HEK293T (cell line): ENCODE data around the gene PLXNB1.

Source experiments
- ARNT ChIP-seq: fragments of 450-650 bp; IDR thresholded peaks from 2 replicates; pipeline ENCODE4 v1.6.1; 2017; ENCODE audit warnings: mild to moderate bottlenecking
- BHLHE40 ChIP-seq: fragments of 450-650 bp; IDR thresholded peaks from 2 replicates; pipeline ENCODE4 v1.6.1; 2016; ENCODE audit warnings: mild to moderate bottlenecking, moderate library complexity, borderline replicate concordance
- CTBP1 ChIP-seq: fragments of 450-650 bp; IDR thresholded peaks from 2 replicates; pipeline ENCODE4 v1.6.1; 2016; ENCODE audit warnings: borderline replicate concordance
- FOXA1 ChIP-seq: fragments of 450-650 bp; IDR thresholded peaks from 2 replicates; pipeline ENCODE4 v1.6.1; 2016; ENCODE audit warnings: mild to moderate bottlenecking
- FOXM1 ChIP-seq: fragments of 450-650 bp; IDR thresholded peaks from 2 replicates; pipeline ENCODE4 v1.6.1; 2017; ENCODE audit warnings: mild to moderate bottlenecking, borderline replicate concordance
- HDGF ChIP-seq: fragments of 450-650 bp; IDR thresholded peaks from 2 replicates; pipeline ENCODE4 v1.6.1; 2017; ENCODE audit warnings: antibody characterized with exemption, borderline replicate concordance
- L3MBTL2 ChIP-seq: fragments of 450-650 bp; conservative IDR thresholded peaks from 2 replicates; pipeline ENCODE4 v1.6.1; 2016; ENCODE audit warnings: mild to moderate bottlenecking
- LEF1 ChIP-seq: fragments of 450-650 bp; IDR thresholded peaks from 2 replicates; pipeline ENCODE4 v1.6.1; 2017; ENCODE audit warnings: mild to moderate bottlenecking, borderline replicate concordance
- NFRKB ChIP-seq: fragments of 450-650 bp; IDR thresholded peaks from 2 replicates; pipeline ENCODE4 v1.6.1; 2016; ENCODE audit warnings: mild to moderate bottlenecking, moderate library complexity
- SP1 ChIP-seq: fragments of 450-650 bp; IDR thresholded peaks from 2 replicates; pipeline ENCODE4 v1.6.1; 2017
- ZNF384 ChIP-seq: fragments of 450-650 bp; IDR thresholded peaks from 2 replicates; pipeline ENCODE4 v1.6.1; 2016
- TF ChIP-seq, protein P1 (sequence below): fragments of 450-650 bp; IDR thresholded peaks from 2 replicates; pipeline ENCODE4 v1.6.1; 2016

DNA sequence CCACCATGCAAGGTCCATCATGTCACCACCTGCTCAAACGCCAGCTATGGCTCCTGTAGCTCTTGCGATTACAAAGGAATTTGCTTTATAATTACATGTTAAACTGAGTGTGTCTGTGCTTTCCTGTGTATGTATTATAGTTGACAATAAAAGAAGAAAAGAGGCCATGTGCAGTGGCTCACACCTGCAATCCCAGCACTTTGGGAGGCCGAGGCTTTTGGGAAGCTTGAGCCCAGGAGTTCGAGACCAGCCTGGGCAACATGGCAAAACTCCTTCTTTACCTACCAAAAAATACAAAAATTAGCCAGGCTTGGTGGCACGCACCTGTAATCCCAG, 43.7 kb upstream of the PLXNB1 start:
- no peak for TF ChIP-seq BHLHE40
- TF ChIP-seq FOXA1, result no peak
- no peak for TF ChIP-seq HDGF
- TF ChIP-seq ZNF384, result no peak
- TF ChIP-seq ARNT, result no peak
- TF ChIP-seq, protein P1, sequence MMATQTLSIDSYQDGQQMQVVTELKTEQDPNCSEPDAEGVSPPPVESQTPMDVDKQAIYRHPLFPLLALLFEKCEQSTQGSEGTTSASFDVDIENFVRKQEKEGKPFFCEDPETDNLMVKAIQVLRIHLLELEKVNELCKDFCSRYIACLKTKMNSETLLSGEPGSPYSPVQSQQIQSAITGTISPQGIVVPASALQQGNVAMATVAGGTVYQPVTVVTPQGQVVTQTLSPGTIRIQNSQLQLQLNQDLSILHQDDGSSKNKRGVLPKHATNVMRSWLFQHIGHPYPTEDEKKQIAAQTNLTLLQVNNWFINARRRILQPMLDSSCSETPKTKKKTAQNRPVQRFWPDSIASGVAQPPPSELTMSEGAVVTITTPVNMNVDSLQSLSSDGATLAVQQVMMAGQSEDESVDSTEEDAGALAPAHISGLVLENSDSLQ, result no peak
- no peak for TF ChIP-seq CTBP1
- no peak for TF ChIP-seq FOXM1
- TF ChIP-seq SP1, result no peak
- TF ChIP-seq LEF1, result no peak
- no peak for TF ChIP-seq NFRKB
- TF ChIP-seq L3MBTL2, result no peak
